ENCODE data around the gene NPAS3.
A peak's percentile ranks its signal among the peaks of the same experiment; 100 is the strongest.

The NPAS3 gene

DNA sequence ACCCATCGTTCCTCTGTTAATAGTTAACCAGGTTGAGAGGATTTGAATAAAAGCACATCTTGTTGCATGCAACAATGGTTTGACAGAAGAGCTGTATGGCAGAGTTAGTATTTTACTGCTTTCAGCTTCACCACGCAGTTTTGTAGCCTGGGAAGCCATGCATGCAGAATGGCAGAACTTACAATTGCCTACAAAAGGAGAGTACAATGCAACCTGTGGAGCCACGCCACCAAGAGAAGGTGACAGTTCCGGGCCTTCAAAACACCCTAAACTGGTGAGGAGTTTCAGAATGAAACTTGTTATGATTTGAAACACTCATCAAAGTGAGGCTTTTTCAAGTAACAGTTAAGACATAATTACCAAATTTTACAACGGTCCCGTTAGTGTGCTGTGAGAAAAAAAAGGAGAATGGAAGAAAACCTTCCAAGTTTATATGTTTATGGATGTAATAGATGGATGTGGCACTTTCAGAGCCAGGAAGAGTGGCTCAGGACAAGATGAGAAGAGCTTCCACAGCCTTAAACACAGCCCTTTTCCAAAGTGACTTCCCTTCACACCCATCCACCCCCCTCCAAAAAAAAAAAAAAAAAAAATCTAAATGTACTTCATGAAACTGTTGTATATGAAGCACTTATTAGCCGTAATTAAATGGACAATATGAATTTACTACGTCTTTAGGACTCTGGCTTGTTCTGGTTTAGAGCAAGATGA, 853.5 kb downstream of the NPAS3 start:
- H3K36me3 ChIP-seq (ENCODE audit: insufficient read depth, low read length), result no peaks in the 10 kb centered on the region
- H3K9me2 ChIP-seq (replicated peaks; ENCODE audit: low read depth, low read length), result no peaks in the 10 kb centered on the region
- H3K9ac ChIP-seq (ENCODE audit: low read depth, low read length, poor library complexity, severe bottlenecking), result no peak overlapping the region
- H3K4me3 ChIP-seq (ENCODE audit: low read length, poor library complexity, severe bottlenecking), result no peak overlapping the region
- no peaks in the 10 kb centered on the region for H3K79me2 ChIP-seq (ENCODE audit: insufficient read depth, low read length)
- H3K4me2 ChIP-seq (ENCODE audit: low read depth, low read length, poor library complexity, severe bottlenecking), result no peak overlapping the region
- H3F3A ChIP-seq (ENCODE audit: low read depth), result no peaks in the 10 kb centered on the region
- no peak for TF ChIP-seq EZH2phosphoT487 (IDR thresholded peaks at IDR 0.05; ENCODE audit: borderline replicate concordance)
- TF ChIP-seq, protein P1, sequence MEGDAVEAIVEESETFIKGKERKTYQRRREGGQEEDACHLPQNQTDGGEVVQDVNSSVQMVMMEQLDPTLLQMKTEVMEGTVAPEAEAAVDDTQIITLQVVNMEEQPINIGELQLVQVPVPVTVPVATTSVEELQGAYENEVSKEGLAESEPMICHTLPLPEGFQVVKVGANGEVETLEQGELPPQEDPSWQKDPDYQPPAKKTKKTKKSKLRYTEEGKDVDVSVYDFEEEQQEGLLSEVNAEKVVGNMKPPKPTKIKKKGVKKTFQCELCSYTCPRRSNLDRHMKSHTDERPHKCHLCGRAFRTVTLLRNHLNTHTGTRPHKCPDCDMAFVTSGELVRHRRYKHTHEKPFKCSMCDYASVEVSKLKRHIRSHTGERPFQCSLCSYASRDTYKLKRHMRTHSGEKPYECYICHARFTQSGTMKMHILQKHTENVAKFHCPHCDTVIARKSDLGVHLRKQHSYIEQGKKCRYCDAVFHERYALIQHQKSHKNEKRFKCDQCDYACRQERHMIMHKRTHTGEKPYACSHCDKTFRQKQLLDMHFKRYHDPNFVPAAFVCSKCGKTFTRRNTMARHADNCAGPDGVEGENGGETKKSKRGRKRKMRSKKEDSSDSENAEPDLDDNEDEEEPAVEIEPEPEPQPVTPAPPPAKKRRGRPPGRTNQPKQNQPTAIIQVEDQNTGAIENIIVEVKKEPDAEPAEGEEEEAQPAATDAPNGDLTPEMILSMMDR (conservative IDR thresholded peaks at IDR 0.05; ENCODE audit: low read length), result no peak
- H4K20me1 ChIP-seq (ENCODE audit: insufficient read depth, low read length, poor library complexity, severe bottlenecking), result no peaks in the 10 kb centered on the region
- H3K4me1 ChIP-seq (ENCODE audit: insufficient read depth, low read length, poor library complexity, severe bottlenecking), result peaks cover 7% of the 10 kb centered on the region
- no peaks in the 10 kb centered on the region for H3K27me3 ChIP-seq (ENCODE audit: insufficient read depth, low read length, poor library complexity, severe bottlenecking)
- H2AFZ ChIP-seq (ENCODE audit: low read length), result no peak overlapping the region
- no peaks in the 10 kb centered on the region for H3K9me3 ChIP-seq (ENCODE audit: insufficient read depth, low read depth, low read length)

DNA sequence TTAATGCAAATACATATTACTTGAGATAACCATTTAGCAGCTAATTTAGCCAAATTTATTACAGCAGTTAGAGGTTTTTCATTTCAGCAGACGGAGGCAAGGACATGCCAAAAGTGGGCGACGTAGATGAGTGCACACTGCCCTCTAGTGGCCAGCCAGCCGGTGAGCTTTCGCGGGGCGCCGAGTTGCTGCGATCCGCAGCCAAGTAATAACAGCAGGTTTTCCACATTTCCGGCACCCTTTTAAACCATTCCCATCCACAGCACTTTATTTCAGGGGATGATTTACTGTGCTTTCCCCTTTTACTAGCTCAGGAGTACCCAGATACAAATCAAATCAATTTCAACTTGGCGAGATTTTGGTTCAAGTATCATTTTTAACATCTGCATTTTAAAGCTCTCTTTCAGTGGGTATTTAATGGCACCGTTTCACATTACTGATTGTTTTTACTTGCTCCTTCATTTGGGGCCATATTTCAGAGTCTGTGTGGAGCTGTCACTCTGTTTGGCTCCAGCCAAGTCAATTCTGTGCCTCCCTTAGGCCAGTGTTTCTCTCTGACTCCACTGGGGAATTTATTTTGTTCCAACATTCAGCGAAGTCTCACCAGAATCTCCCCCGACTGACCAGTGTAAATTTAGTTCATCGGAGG, 854.2 kb downstream of the NPAS3 start:
- peak overlapping the region; percentile 27 for H3K4me3 ChIP-seq (ENCODE audit: low read length, poor library complexity, severe bottlenecking)

DNA sequence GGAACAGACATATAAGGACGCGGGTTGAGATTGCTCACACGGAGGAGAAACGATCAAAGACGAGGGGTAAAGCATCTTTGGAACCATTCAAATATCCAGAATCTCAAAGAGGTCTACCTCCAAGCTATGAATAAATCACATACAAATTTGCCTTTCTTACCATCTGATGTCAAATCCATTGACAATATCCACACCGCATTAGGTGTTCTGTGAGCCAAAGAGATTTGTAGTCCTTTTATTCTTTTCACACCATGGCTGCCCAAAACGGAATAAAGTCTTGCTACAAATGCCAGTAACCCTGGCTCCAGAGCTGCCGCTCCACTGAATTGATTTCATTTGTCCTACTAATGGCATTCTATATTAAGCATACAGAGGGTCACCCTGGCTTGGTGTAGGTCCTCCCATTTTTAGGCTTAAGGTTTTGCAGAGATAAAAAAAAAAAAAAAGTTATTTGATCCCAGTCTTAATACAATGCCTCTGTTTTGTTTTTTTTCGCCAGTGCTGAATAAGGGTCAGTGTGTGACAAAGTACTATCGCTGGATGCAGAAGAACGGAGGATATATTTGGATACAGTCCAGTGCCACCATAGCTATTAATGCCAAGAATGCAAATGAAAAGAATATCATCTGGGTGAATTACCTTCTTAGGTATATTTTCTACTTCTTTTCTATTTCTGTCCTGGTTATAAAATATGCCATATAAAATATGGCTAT, 854.9 kb downstream of the NPAS3 start:
- Histone ChIP-seq H3K9me2 (replicated peaks; ENCODE audit: low read depth, low read length) (no peaks in the 10 kb centered on the region), H3K27me3 (ENCODE audit: insufficient read depth, low read length, poor library complexity, severe bottlenecking) (no peaks in the 10 kb centered on the region), H3K4me3 (ENCODE audit: low read length, poor library complexity, severe bottlenecking) (no peak overlapping the region), H4K20me1 (ENCODE audit: insufficient read depth, low read length, poor library complexity, severe bottlenecking) (no peaks in the 10 kb centered on the region), H3K4me2 (ENCODE audit: low read depth, low read length, poor library complexity, severe bottlenecking) (peak overlapping the region; percentile 66), H2AFZ (ENCODE audit: low read length) (peak overlapping the region; percentile 75), H3K79me2 (ENCODE audit: insufficient read depth, low read length) (no peaks in the 10 kb centered on the region), H3K4me1 (ENCODE audit: insufficient read depth, low read length, poor library complexity, severe bottlenecking) (peaks cover 7% of the 10 kb centered on the region), H3K36me3 (ENCODE audit: insufficient read depth, low read length) (no peaks in the 10 kb centered on the region), H3K9me3 (ENCODE audit: insufficient read depth, low read depth, low read length) (no peaks in the 10 kb centered on the region), H3F3A (ENCODE audit: low read depth) (no peaks in the 10 kb centered on the region), H3K9ac (ENCODE audit: low read depth, low read length, poor library complexity, severe bottlenecking) (no peak overlapping the region)
- TF ChIP-seq, protein P1 (conservative IDR thresholded peaks at IDR 0.05; ENCODE audit: low read length), result no peak
- no peak for TF ChIP-seq EZH2phosphoT487 (IDR thresholded peaks at IDR 0.05; ENCODE audit: borderline replicate concordance)

More for the DNA sequence above, 854.2 kb downstream of the NPAS3 start:
- Histone ChIP-seq H3K79me2 (ENCODE audit: insufficient read depth, low read length) (no peaks in the 10 kb centered on the region), H4K20me1 (ENCODE audit: insufficient read depth, low read length, poor library complexity, severe bottlenecking) (no peaks in the 10 kb centered on the region), H2AFZ (ENCODE audit: low read length) (peak overlapping the region; percentile 75), H3K36me3 (ENCODE audit: insufficient read depth, low read length) (no peaks in the 10 kb centered on the region), H3K9me2 (replicated peaks; ENCODE audit: low read depth, low read length) (no peaks in the 10 kb centered on the region), H3K9me3 (ENCODE audit: insufficient read depth, low read depth, low read length) (no peaks in the 10 kb centered on the region), H3K9ac (ENCODE audit: low read depth, low read length, poor library complexity, severe bottlenecking) (no peak overlapping the region), H3K4me2 (ENCODE audit: low read depth, low read length, poor library complexity, severe bottlenecking) (peak overlapping the region; percentile 66), H3K27me3 (ENCODE audit: insufficient read depth, low read length, poor library complexity, severe bottlenecking) (no peaks in the 10 kb centered on the region), H3F3A (ENCODE audit: low read depth) (no peaks in the 10 kb centered on the region), H3K4me1 (ENCODE audit: insufficient read depth, low read length, poor library complexity, severe bottlenecking) (peaks cover 7% of the 10 kb centered on the region)
- TF ChIP-seq, protein P1 (conservative IDR thresholded peaks at IDR 0.05; ENCODE audit: low read length), result peak; percentile 99
- TF ChIP-seq EZH2phosphoT487 (IDR thresholded peaks at IDR 0.05; ENCODE audit: borderline replicate concordance), result no peak

All from Loucy (cell line).